ENCODE results near the gene CHRNA9.
A peak's percentile ranks its signal among the peaks of the same experiment; 100 is the strongest.

CHRNA9 gene

DNA sequence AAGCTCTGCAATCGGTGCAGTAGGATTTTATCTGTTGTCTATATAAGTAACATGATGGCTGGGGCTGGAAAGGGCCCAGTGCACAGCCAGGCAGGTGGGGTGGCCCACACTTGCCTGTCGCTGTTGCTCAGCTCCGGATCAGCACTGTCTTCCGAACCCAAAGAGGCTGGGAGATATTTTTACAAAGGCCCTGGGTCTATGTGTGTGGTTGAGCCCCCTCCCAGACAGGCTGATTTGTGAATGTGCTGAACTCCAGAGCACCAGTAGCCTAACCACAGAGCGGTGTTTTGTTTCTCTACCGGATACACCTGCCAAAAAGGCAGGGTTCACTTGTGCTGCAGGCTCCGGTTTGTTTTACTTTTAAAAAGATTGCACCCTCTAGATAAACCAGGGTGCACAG is 33.5 kb upstream of the CHRNA9 start:
- peaks cover 3% of the 10 kb centered on the region for H3K9me3 ChIP-seq (ENCODE audit: low read length)
- H3K4me3 ChIP-seq (ENCODE audit: low read length): no peak overlapping the region
- H3K4me1 ChIP-seq (ENCODE audit: insufficient read depth, low read length): peaks cover 1% of the 10 kb centered on the region
- no peaks in the 10 kb centered on the region for H3K27me3 ChIP-seq (ENCODE audit: insufficient read depth, low read length)
- H3K36me3 ChIP-seq (ENCODE audit: insufficient read depth, low read length): no peaks in the 10 kb centered on the region
- no peak overlapping the region for H2AFZ ChIP-seq (ENCODE audit: low read depth, low read length)

DNA sequence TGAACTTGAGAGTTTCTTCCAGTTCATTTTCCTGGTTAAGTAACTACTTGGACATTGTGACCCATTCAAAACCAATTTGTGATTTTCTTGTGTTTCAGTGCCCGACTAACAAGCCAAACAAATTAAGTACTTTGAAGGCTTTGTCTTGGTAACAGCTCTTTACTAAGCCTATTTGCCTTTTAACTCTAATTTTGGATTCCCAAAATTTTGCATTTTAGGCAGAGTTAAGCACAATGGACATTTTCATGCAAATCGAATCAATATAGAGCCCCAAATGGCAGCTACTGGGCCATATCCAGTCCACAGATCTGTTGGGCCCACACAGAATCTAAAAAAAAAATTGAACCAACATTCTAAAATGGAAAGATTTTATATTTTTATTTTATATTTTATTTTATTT is 31.4 kb upstream of the CHRNA9 start:
- H2AFZ ChIP-seq (ENCODE audit: low read depth, low read length): no peak overlapping the region
- no peaks in the 10 kb centered on the region for H3K36me3 ChIP-seq (ENCODE audit: insufficient read depth, low read length)
- peaks cover 2% of the 10 kb centered on the region for H3K4me1 ChIP-seq (ENCODE audit: insufficient read depth, low read length)
- H3K4me3 ChIP-seq (ENCODE audit: low read length): no peak overlapping the region
- no peaks in the 10 kb centered on the region for H3K27me3 ChIP-seq (ENCODE audit: insufficient read depth, low read length)
- peaks cover 3% of the 10 kb centered on the region for H3K9me3 ChIP-seq (ENCODE audit: low read length)

DNA sequence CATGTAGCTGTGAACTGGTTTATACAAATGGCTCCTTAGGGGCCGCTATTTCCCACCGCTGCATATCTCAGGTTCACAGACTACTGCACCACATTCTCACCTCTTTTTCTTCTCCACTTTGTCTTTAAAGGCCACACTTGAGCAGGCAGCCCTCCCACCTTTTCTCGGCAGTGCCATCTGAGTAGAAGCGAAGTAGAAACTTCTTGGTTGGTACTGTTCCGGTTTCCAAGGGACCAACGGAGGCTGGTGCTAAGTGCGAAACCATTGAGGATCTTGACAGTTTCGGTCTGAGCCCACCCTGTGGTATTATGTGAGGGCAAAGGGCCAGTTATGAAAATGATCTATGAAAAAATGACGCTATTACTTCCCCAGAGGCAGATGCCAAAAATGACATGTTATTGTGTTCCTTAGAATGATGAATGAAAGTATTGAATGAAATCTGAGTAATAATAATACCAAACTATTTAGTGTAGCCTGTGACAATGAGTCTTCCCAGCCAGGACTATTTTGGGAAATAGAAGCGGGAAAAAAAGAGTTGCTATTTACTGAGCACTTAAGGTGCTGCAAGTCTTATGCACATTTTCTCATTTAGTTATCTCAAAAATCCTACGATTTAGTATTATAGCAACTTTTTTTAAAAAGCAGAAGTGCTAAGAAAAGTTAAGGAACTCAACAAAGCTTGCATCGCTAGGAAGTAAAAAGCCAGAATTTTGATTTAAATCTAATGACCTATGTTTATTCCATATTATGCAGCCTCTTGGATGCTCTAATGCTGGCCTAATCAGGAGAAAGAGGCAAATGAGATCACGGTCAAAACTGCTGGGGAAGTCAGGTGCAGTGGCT is 29.6 kb upstream of the CHRNA9 start:
- Histone ChIP-seq H3K4me1 (ENCODE audit: insufficient read depth, low read length) (peaks cover 6% of the 10 kb centered on the region), H3K9me3 (ENCODE audit: low read length) (peaks cover 3% of the 10 kb centered on the region), H3K27me3 (ENCODE audit: insufficient read depth, low read length) (no peaks in the 10 kb centered on the region), H2AFZ (ENCODE audit: low read depth, low read length) (no peak overlapping the region), H3K36me3 (ENCODE audit: insufficient read depth, low read length) (no peaks in the 10 kb centered on the region), H3K4me3 (ENCODE audit: low read length) (no peak overlapping the region)

DNA sequence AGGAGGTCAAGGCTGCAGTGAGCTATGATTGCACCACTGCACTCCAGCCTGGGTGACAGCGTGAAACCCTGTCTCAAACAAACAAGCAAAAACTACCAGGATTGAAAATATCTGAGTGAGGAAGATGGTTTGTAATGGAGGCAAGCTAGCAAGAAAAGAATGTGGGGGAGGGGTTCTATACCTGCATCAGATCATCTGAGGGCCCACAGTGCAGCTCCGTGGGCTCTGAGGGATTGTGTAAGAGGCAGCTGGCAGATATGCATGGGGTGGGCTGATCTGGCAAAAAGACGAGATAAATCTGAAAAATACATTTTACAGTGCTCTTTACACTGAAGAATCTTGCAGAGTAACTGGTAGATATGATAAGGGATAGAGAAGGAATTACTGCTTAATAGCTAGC is 28.9 kb upstream of the CHRNA9 start:
- Histone ChIP-seq H3K36me3 (ENCODE audit: insufficient read depth, low read length) (no peaks in the 10 kb centered on the region), H3K27me3 (ENCODE audit: insufficient read depth, low read length) (no peaks in the 10 kb centered on the region), H2AFZ (ENCODE audit: low read depth, low read length) (no peak overlapping the region), H3K4me3 (ENCODE audit: low read length) (no peak overlapping the region), H3K9me3 (ENCODE audit: low read length) (peaks cover 3% of the 10 kb centered on the region), H3K4me1 (ENCODE audit: insufficient read depth, low read length) (peaks cover 6% of the 10 kb centered on the region)

DNA sequence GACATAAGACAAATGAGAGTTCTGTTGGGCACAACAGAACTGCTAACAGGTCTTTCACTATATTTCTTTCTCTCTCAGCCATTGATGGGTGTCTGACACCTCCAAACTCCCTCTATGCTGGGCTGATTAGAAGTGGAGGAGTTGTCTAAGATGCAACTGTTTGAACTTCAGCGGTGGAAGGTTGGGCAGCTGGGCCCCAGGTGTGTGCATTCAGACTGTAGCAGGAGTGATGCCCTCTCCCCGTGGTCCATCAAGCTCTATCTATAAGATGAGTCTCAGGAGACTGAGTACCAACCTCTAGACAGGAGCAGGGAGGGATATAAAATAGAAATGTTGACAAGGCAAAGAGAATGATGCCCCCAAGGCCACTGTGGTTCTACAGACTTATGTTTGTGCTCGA is 28.2 kb upstream of the CHRNA9 start:
- H3K36me3 ChIP-seq (ENCODE audit: insufficient read depth, low read length): no peaks in the 10 kb centered on the region
- H3K27me3 ChIP-seq (ENCODE audit: insufficient read depth, low read length): no peaks in the 10 kb centered on the region
- peaks cover 3% of the 10 kb centered on the region for H3K9me3 ChIP-seq (ENCODE audit: low read length)
- peaks cover 11% of the 10 kb centered on the region for H3K4me1 ChIP-seq (ENCODE audit: insufficient read depth, low read length)
- H3K4me3 ChIP-seq (ENCODE audit: low read length): no peak overlapping the region
- no peak overlapping the region for H2AFZ ChIP-seq (ENCODE audit: low read depth, low read length)

DNA sequence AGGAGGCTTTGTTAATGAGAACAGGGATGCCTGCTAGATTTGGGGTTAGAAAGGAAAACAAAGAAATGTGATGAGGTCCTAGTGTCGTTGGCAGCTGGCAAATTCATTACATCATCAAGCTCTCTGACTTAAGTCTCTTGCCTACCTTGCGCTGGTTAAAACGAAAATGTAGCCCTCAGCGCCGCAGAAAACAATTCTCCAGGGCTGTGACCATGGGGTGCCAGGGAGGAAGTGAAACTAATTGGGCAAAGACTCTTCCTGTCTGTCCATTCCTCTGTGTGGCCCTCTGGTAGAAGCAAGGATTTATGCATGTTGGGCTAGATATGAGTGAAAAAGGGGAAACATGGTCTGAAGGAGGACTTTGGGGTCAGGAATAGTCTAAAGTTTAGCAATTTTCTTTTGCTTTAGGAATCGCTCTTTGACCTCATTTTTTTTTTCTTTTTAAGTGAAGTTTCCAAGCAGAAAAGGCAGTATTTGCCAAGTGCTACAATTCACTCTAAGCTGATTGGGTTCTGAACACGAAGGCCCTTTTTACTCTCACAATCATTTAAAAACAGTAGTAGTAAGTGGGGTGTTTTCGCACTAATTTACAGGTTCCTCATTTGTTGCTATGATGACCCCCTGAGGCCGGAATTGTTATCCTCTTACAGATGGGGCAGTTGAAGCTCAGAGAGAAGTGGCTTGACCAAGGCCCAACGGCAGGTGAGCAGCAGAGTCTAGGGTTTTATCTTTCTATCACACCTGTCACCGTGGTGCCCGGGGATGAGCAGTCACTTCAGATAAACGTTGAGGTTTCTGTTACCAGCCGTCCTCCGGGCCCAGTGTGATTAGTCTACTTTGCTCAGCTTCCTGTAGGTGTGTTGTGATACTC is 27.3 kb upstream of the CHRNA9 start:
- Histone ChIP-seq H2AFZ (ENCODE audit: low read depth, low read length) (no peak overlapping the region), H3K27me3 (ENCODE audit: insufficient read depth, low read length) (no peaks in the 10 kb centered on the region), H3K36me3 (ENCODE audit: insufficient read depth, low read length) (no peaks in the 10 kb centered on the region), H3K4me1 (ENCODE audit: insufficient read depth, low read length) (peaks cover 16% of the 10 kb centered on the region), H3K9me3 (ENCODE audit: low read length) (peaks cover 3% of the 10 kb centered on the region), H3K4me3 (ENCODE audit: low read length) (no peak overlapping the region)

DNA sequence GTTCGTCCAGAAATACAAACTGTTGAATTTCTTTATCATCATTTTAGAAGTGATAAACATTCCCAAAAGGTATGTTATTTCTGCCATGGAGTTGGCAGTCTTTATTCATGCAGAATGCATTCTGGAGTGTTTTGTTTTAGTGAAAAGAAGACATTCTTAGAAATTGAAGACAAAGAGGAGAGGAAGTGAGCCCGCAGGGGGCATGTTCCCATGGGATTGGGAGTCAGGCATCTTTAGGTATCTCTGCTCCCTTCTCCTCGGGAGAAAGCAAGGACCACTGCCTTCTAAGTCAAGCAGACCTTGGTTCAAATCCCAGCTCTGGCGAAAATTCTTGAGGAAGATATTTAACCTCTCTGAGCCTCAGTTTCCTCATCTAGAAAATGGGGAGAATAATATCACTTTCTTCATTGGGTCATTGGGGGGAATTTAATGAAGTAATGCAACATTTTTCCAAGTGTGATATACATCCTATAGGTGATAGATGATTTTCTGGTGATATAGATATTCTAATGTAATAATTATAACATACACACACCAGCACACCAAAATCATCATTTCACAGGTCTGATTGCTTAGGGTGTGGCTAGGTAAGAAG is 26.5 kb upstream of the CHRNA9 start:
- H2AFZ ChIP-seq (ENCODE audit: low read depth, low read length): peak overlapping the region; percentile 85
- no peaks in the 10 kb centered on the region for H3K36me3 ChIP-seq (ENCODE audit: insufficient read depth, low read length)
- H3K27me3 ChIP-seq (ENCODE audit: insufficient read depth, low read length): no peaks in the 10 kb centered on the region
- peaks cover 3% of the 10 kb centered on the region for H3K9me3 ChIP-seq (ENCODE audit: low read length)
- H3K4me1 ChIP-seq (ENCODE audit: insufficient read depth, low read length): peaks cover 16% of the 10 kb centered on the region
- no peak overlapping the region for H3K4me3 ChIP-seq (ENCODE audit: low read length)

DNA sequence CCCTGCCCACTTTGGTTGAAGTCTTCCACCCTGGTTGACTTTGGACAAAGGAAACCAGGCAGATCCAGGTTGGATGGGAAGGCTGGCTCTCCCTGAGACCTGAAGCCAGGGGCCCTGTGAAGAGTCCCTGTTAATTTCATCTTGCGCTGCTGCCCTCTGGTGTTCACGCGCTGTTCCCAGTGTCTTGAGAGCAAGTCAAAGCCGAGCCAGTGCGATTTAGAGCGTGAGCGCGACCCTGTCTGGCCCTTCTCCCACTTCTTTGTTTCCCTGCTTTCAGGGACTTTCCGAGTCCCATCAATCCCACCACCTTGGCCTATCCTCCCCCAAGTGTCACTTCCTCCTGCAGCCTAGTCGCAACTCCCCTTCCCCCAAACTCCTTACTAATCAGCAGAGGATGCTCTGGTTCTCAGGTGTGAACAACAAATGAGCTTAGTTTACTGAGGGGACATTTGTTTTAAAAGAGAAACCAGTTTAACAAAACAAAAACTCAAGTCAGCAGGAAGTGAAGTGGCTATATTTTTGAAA is 25.8 kb upstream of the CHRNA9 start:
- H2AFZ ChIP-seq (ENCODE audit: low read depth, low read length): peak overlapping the region; percentile 85
- no peak overlapping the region for H3K4me3 ChIP-seq (ENCODE audit: low read length)
- H3K4me1 ChIP-seq (ENCODE audit: insufficient read depth, low read length): peaks cover 16% of the 10 kb centered on the region
- no peaks in the 10 kb centered on the region for H3K27me3 ChIP-seq (ENCODE audit: insufficient read depth, low read length)
- no peaks in the 10 kb centered on the region for H3K36me3 ChIP-seq (ENCODE audit: insufficient read depth, low read length)
- H3K9me3 ChIP-seq (ENCODE audit: low read length): peaks cover 3% of the 10 kb centered on the region

DNA sequence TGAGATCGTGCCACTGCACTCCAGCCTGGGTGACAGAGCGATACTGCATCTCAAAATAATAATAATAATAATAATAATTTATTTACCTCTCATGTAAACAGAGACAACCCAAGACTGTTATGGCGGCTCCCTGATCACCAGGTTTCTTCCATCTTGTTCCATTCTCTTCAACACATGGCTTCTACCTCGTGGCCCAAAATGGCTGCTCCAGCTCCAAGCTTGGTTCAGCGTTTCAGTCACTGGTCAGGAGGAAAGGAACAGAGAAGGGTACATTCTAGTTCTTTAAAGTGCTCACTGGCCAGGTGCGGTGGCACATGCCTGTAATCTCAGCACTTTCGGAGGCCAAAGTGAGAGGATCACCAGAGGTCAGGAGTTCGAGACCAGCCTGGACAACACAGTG is 24.9 kb upstream of the CHRNA9 start:
- Histone ChIP-seq H2AFZ (ENCODE audit: low read depth, low read length) (no peak overlapping the region), H3K9me3 (ENCODE audit: low read length) (no peaks in the 10 kb centered on the region), H3K36me3 (ENCODE audit: insufficient read depth, low read length) (no peaks in the 10 kb centered on the region), H3K4me1 (ENCODE audit: insufficient read depth, low read length) (peaks cover 19% of the 10 kb centered on the region), H3K4me3 (ENCODE audit: low read length) (no peak overlapping the region), H3K27me3 (ENCODE audit: insufficient read depth, low read length) (no peaks in the 10 kb centered on the region)

DNA sequence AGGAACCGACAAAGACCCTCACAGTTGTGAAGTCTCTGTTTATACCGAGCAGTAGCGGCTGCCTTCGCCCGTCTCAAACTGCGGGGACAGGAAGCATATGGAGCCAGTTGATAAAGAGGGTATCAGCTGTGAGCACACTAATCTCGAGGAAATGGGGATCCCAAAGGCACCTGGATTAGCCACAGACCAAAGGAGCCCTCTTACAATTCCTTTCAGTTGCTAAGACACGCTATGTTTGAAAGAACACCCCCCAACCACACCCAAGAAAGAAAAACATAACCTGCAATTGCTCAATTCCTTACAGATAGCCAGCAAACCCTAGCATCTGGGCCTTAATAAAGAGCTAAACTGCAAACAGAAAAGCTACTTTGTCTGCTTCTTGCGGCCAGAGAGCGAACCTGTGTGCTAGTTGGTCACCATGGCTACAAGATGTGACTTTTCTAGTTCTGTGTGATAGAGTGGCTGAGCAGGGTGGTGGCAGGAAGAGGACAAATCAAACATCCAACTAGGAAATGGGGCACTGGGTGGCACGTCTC is 23.3 kb upstream of the CHRNA9 start:
- Histone ChIP-seq H3K4me1 (ENCODE audit: insufficient read depth, low read length) (peaks cover 32% of the 10 kb centered on the region), H3K9me3 (ENCODE audit: low read length) (no peaks in the 10 kb centered on the region), H3K27me3 (ENCODE audit: insufficient read depth, low read length) (no peaks in the 10 kb centered on the region), H3K36me3 (ENCODE audit: insufficient read depth, low read length) (no peaks in the 10 kb centered on the region), H3K4me3 (ENCODE audit: low read length) (no peak overlapping the region), H2AFZ (ENCODE audit: low read depth, low read length) (peak overlapping the region; percentile 16)

DNA sequence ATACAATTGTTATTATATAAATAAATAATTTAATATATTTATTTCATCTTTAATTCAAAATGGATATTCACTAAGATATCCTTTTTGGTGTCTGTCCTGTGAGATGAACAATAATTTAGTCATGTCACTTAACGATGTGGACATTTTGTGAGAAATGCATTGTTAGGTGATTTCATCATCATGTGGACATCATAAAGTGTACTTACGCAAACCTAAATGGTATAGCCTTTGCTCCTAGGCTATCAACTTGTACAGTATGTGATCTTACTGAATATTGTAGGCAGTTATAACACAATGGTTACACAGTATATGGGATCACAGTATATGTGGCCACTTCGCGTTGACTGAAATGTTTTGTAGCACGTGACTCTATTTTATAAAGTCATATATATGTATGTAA is 20.2 kb upstream of the CHRNA9 start:
- peaks cover 44% of the 10 kb centered on the region for H3K4me1 ChIP-seq (ENCODE audit: insufficient read depth, low read length)
- no peaks in the 10 kb centered on the region for H3K27me3 ChIP-seq (ENCODE audit: insufficient read depth, low read length)
- H3K4me3 ChIP-seq (ENCODE audit: low read length): no peak overlapping the region
- H3K36me3 ChIP-seq (ENCODE audit: insufficient read depth, low read length): no peaks in the 10 kb centered on the region
- H2AFZ ChIP-seq (ENCODE audit: low read depth, low read length): no peak overlapping the region
- no peaks in the 10 kb centered on the region for H3K9me3 ChIP-seq (ENCODE audit: low read length)

DNA sequence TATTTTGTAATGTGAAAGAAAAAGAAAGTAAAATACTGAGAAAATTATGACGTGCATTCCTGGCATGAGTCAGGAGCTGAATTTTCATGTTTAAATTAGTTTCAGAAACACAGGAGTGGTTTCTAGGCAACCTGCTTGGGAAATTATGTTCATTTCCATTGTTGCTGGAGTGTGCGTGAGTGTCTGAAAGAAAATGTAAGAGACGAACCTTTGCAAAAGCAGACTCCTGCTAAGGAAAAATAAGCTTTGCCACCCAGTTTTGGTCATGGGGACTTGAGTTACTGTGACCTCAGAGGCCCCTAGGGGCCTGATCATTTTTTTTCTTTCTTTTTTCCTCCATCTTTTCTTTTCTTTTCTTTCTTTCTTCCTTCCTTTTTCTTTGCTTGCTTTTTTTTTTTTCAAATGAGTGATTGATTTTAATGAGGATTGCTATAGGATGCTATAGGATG is 18.8 kb upstream of the CHRNA9 start:
- H3K36me3 ChIP-seq (ENCODE audit: insufficient read depth, low read length): no peaks in the 10 kb centered on the region
- no peaks in the 10 kb centered on the region for H3K27me3 ChIP-seq (ENCODE audit: insufficient read depth, low read length)
- H3K9me3 ChIP-seq (ENCODE audit: low read length): no peaks in the 10 kb centered on the region
- H3K4me1 ChIP-seq (ENCODE audit: insufficient read depth, low read length): peaks cover 47% of the 10 kb centered on the region
- H2AFZ ChIP-seq (ENCODE audit: low read depth, low read length): peak overlapping the region; percentile 56
- no peak overlapping the region for H3K4me3 ChIP-seq (ENCODE audit: low read length)

Measured in neuron (in vitro differentiated cells).